Uterus (tissue), 4 donors: Measurements from ENCODE around the gene POLR2E. TPM values are rescaled to one million over a fixed set of nuclear protein-coding genes. Genes with fewer than 3 reads are reported as not detected.

Experiments
- DNase-seq, 2 donors: peaks; one replicate each; pipeline ENCODE4 v3.0.0-alpha.2; 2019 to 2020
- H3K27ac ChIP-seq, 2 donors: fragments of 200-600 bp; sonication (generic); 1 replicate in 1 of 2; 2 replicates in 1 of 2; pipeline ENCODE4 v1.5.1; 2016 to 2018
- H3K27me3 ChIP-seq, 2 donors: fragments of 200-600 bp; sonication (generic); one replicate each; pipeline ENCODE4 v1.5.1; 2018 to 2019; ENCODE audit warnings: control low read depth in 1 of 2
- H3K36me3 ChIP-seq, 2 donors: fragments of 200-600 bp; sonication (generic); one replicate each; pipeline ENCODE4 v1.5.1; 2019; ENCODE audit warnings: control low read depth in 1 of 2
- H3K4me1 ChIP-seq, 2 donors: fragments of 200-600 bp; sonication (generic); one replicate each; pipeline ENCODE4 v1.5.1; 2018 to 2019; ENCODE audit warnings: control low read depth in 1 of 2
- H3K4me3 ChIP-seq, 2 donors: fragments of 200-600 bp; sonication (generic); 1 replicate in 1 of 2; 2 replicates in 1 of 2; pipeline ENCODE4 v1.5.1; 2018 to 2019; ENCODE audit warnings: mild to moderate bottlenecking in 1 of 2
- H3K9me3 ChIP-seq, 2 donors: fragments of 200-600 bp; sonication (generic); one replicate each; pipeline ENCODE4 v1.5.1; 2019; ENCODE audit warnings: control low read depth in 1 of 2
- POLR2A ChIP-seq, 2 donors: fragments of 450-650 bp; IDR thresholded peaks; one replicate each; pipeline ENCODE4 v1.6.1; 2016; ENCODE audit warnings: antibody characterized with exemption in 2 of 2, mild to moderate bottlenecking in 1 of 2, moderate library complexity in 1 of 2
- intact Hi-C: fragments of 100-400 bp; cut with DNase I; formaldehyde crosslinking; loops from one replicate; pipeline ENCODE4 v1.15.1; 2023; ENCODE audit warnings: low total_unique reads
- total RNA-seq, 4 donors: library from RNA; depleted of rRNA in 3 of 4; stranded (reverse); fragments of >200 nt in 3 of 4; gene quantifications; one replicate each; pipeline versions ENCODE4 v1.1.0 to v1.2.4, GENCODE V29; 2014 to 2023
- TF ChIP-seq, protein P1 (sequence below), 4 experiments: fragments of 200-600 bp in 2 of 4; fragments of 450-650 bp in 2 of 4; sonication (generic) in 2 of 4; IDR thresholded peaks; one replicate each; pipeline ENCODE4 v1.5.1; 2016 to 2019; ENCODE audit warnings: antibody characterized with exemption in 4 of 4, mild to moderate bottlenecking in 2 of 4, moderate library complexity in 1 of 4
- donor health status: DM: yes; HTN: yes; CAD: no.

POLR2E gene
- total RNA-seq, 4 donors from 2014 or later, result 13.6 to 112 (median 59.8) TPM

GRCh38 chr19:1084024-1084868 lies 10.9 kb downstream of the POLR2E start:
- intact Hi-C loops, result loop anchor here (10.0 kb wide), 1 partner anchor 49 kb away; no protein-coding TSS in a partner anchor
- no peak for TF ChIP-seq POLR2A (IDR thresholded peaks at IDR 0.05)
- TF ChIP-seq, protein P1, sequence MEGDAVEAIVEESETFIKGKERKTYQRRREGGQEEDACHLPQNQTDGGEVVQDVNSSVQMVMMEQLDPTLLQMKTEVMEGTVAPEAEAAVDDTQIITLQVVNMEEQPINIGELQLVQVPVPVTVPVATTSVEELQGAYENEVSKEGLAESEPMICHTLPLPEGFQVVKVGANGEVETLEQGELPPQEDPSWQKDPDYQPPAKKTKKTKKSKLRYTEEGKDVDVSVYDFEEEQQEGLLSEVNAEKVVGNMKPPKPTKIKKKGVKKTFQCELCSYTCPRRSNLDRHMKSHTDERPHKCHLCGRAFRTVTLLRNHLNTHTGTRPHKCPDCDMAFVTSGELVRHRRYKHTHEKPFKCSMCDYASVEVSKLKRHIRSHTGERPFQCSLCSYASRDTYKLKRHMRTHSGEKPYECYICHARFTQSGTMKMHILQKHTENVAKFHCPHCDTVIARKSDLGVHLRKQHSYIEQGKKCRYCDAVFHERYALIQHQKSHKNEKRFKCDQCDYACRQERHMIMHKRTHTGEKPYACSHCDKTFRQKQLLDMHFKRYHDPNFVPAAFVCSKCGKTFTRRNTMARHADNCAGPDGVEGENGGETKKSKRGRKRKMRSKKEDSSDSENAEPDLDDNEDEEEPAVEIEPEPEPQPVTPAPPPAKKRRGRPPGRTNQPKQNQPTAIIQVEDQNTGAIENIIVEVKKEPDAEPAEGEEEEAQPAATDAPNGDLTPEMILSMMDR (IDR thresholded peaks at IDR 0.05), result no peak
- no peak overlapping the region for H3K4me3 ChIP-seq
- no peak overlapping the region for H3K27ac ChIP-seq
- H3K4me1 ChIP-seq, result peaks cover 0 to 13% of the 10 kb centered on the region in 2 donors
- DNase-seq, result no peak
- no peaks in the 10 kb centered on the region for H3K27me3 ChIP-seq
- no peaks in the 10 kb centered on the region for H3K36me3 ChIP-seq
- H3K9me3 ChIP-seq, result no peaks in the 10 kb centered on the region

GRCh38 chr19:1082928-1083816 lies 12.0 kb downstream of the POLR2E start:
- DNase-seq, result no peak
- no peaks in the 10 kb centered on the region for H3K36me3 ChIP-seq
- peaks cover 0 to 13% of the 10 kb centered on the region in 2 donors for H3K4me1 ChIP-seq
- H3K4me3 ChIP-seq, result no peak overlapping the region
- H3K27me3 ChIP-seq, result no peaks in the 10 kb centered on the region
- no peak for TF ChIP-seq POLR2A (IDR thresholded peaks at IDR 0.05)
- TF ChIP-seq, protein P1 (IDR thresholded peaks at IDR 0.05), result no peak
- H3K27ac ChIP-seq, result no peak overlapping the region
- H3K9me3 ChIP-seq, result no peaks in the 10 kb centered on the region
- intact Hi-C loops, result loop anchor here (10.0 kb wide), 1 partner anchor 48 kb away; no protein-coding TSS in a partner anchor

DNA sequence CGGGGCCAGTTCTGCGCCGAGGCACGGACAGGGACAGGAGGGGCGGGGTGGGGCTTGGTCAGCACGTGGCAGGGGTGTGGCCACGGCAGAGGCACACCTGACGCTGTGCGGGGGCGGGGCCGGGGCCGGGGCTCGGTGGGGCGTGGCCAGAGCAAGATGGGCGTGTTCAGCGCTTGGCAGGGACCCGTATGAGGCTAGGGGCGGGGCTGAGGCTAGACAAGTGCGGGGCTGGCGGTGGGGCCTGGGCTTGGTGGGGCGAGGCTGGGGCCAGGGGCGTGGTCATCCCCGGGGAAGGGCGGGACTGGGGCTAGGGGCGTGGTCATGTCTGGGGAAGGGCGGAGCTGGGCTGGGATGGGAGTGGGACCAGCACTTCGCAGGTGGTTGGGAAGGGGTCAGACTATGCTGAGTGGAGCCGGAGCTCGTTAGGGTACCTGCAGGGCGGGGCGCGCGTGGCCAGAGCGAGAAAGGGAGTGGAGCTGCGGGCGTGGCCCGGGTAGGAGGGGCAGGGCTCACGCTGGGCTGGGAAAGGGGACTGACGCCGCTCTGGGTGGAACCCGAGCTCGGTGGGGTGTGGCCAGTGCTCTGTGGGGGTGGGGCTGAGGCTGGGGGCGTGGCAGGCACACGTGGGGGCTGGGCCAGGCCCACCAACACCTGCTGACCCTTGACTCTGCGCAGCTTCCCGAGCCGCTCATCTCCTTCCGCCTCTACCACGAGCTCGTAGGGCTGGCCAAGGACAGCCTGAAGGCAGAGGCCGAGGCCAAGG lies 12.8 kb downstream of the POLR2E start:
- no peak for TF ChIP-seq POLR2A (IDR thresholded peaks at IDR 0.05)
- TF ChIP-seq, protein P1 (IDR thresholded peaks at IDR 0.05), result no peak
- no peak for DNase-seq
- Histone ChIP-seq H3K4me1 (peaks cover 0 to 13% of the 10 kb centered on the region in 2 donors), H3K9me3 (no peaks in the 10 kb centered on the region), H3K36me3 (no peaks in the 10 kb centered on the region), H3K27me3 (no peaks in the 10 kb centered on the region), H3K27ac (no peak overlapping the region), H3K4me3 (no peak overlapping the region)
- intact Hi-C loops, result loop anchor here (10.0 kb wide), 1 partner anchor 48 kb away; no protein-coding TSS in a partner anchor

DNA sequence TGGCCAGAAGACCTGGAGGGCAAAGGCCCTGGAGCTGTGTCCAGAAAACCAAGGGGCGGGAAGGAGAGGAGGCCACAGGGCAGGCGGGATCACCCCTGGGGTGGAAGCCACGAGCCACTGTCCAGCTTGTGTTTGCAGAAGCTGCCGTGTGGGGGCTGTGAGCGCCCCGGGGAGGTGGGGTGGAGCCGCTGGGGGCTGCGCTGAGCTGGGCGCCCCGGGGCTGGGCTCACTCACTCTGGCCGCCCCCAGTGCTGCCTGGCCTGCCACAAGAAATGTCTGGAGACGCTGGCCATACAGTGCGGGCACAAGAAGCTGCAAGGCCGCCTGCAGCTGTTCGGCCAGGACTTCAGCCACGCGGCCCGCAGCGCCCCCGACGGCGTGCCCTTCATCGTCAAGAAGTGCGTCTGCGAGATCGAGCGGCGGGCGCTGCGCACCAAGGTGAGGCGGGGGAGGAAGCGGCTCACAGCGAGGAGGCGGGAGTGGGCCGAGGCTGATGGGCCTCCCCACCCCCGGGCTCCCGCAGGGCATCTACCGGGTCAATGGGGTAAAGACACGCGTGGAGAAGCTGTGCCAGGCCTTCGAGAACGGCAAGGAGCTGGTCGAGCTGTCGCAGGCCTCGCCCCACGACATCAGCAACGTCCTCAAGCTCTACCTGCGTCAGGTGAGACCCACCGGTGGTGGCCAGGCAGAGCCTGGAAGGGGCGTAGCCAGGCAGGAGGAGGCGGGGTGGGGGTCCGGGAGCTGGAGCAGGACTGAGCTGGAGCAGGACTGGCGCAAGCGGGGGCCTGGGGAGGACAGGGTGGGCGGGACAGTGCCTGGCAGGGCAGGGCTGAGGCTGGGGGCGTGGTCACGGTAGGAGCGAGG lies 13.6 kb downstream of the POLR2E start:
- intact Hi-C loops, result loop anchor here (10.0 kb wide), 1 partner anchor 47 kb away; no protein-coding TSS in a partner anchor
- no peak for DNase-seq
- H3K27ac ChIP-seq, result no peak overlapping the region
- no peaks in the 10 kb centered on the region for H3K36me3 ChIP-seq
- no peaks in the 10 kb centered on the region for H3K9me3 ChIP-seq
- TF ChIP-seq, protein P1 (IDR thresholded peaks at IDR 0.05), result no peak
- TF ChIP-seq POLR2A (IDR thresholded peaks at IDR 0.05), result no peak
- no peaks in the 10 kb centered on the region for H3K27me3 ChIP-seq
- H3K4me3 ChIP-seq, result no peak overlapping the region
- H3K4me1 ChIP-seq, result peaks cover 0 to 13% of the 10 kb centered on the region in 2 donors
